Activated T-helper 1 cell treated with Interleukin-2 at 50 U/mL for 16 hours (primary cell): ENCODE results near the gene TMEM214.

Source experiments
- DNase-seq: peaks from one replicate; pipeline ENCODE4 v3.0.0-alpha.2; 2020; ENCODE audit warnings: low read depth

TMEM214 gene

DNA sequence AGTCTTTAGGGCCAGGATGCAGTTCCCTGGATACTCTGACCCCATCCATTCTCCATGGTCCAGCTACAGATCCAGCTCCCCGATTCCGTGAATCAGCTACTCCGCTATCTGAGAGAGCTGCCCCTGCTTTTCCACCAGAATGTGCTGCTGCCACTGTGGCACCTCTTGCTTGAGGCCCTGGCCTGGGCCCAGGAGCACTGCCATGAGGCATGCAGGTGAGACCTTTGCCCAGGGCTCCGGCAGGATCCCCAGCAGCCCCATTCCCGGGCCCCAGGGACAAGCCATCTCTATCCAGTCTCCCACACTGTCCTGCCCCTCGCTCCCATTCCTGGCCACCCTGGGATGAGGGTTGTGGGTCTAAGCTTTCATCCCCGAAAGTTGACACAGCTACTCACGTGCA lies 7.5 kb downstream of the TMEM214 start:
- DNase-seq: no peak

DNA sequence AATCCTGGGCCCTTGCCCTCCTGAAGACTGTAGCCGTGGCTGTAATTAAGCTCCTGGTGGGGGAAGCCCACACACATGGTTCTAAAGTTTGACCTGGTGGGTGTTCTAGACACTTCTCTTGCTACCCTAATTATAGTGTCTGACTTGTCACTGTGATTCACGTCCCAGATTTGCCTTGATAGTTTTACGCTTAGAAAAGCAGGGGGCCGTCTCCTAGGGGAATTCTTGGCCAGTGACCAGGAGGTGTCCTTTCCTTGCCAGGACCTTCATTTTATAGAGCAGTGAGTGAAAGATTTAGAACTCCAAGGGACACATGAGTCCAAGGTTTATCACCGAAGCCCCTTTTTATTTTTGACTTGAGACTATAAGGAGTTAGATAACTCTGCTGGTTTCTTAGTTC lies 9.0 kb downstream of the TMEM214 start:
- no peak for DNase-seq

DNA sequence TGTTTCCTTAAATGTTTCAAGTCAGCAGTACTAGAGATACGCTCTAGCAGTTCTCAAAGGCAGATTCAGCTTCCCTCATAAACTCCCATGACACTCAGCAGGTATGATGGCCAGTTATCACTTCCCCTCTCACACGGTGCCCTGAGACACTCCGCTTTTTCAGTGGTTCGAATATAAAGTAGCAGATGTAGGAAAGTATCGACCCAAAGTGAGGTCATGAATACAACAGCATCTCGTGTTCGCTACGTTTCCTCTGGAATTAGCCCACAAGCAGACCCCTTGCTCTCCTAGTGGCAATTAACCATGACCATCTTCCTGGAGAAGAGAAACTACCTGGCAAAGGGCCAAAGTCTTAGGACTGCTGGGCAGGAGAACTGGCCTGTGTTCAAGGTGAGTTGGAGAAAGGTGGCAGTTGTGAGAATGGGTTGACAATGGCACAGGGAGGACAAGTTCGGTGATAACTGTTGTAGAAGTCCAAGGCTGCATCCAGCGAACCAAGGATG lies 9.4 kb downstream of the TMEM214 start:
- no peak for DNase-seq

DNA sequence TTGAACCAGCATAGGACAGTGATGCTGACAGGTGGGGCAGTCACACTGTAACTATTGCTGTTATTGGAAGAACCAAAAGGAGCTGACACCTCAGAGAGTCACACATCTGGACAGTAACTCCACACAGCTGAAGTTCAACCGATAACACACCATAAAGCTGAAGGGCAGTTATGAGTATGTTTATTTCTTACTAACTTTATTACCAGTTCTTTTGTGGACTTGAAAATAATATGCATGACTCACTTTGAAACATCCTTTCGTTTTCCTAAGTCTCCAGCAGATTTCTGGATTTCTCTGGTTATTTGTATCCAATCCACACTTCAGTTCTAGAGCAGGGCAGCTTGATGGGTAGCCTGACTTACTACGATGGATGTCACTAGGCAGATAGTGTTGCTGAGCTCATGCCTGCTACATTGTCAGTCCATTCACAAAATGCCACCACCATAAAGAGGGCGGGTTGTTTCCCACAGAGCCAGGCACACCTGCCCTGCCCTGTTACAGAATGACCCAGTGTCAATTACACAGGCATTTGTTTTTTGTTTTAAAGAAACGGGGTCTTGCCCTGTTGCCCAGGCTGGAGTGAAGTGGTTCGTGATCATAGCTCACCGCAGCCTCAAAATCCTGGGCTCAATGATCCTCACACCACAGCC lies 10.3 kb downstream of the TMEM214 start:
- DNase-seq: no peak

DNA sequence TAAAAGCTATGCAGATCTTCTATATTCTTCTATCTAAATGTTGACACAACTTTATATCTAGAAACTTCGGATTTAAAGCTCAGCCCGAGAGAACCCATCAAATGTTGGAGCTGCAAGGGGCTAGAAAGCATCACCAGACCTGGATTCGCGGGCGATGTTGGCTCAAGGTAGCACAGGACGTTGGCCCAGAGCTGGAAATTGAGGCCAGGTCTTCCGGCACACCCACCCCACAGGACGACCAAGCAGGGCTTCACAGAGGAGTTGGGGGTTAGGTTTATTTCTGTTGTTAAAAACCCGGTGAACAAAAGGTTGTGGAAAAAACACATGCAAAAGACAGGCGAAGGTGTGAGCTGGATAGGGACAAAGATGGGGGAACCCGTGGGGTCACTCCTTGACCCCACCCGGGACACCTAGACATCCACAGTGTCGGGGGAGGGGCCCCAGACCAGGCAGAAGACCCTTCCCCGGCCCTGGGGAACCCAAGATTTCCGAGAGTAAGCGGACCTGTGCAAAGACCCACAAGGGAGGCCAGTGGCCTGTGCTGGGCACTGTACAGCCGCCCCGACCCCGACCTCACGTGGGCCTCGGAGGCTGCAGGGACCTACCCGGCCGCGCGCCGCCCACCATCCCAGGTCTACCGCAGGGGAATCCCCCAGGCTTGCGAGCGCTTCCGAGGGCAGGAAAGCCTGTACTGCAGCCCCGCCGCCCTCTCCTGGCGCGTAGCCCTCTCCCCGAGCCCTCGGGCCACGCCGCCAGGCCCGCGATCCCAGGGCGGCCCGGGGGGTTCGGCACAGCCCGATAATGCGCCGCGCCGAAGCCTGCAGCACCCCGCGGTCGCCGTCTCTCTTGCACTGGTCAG lies 16.9 kb downstream of the TMEM214 start:
- peak; percentile 48 for DNase-seq

DNA sequence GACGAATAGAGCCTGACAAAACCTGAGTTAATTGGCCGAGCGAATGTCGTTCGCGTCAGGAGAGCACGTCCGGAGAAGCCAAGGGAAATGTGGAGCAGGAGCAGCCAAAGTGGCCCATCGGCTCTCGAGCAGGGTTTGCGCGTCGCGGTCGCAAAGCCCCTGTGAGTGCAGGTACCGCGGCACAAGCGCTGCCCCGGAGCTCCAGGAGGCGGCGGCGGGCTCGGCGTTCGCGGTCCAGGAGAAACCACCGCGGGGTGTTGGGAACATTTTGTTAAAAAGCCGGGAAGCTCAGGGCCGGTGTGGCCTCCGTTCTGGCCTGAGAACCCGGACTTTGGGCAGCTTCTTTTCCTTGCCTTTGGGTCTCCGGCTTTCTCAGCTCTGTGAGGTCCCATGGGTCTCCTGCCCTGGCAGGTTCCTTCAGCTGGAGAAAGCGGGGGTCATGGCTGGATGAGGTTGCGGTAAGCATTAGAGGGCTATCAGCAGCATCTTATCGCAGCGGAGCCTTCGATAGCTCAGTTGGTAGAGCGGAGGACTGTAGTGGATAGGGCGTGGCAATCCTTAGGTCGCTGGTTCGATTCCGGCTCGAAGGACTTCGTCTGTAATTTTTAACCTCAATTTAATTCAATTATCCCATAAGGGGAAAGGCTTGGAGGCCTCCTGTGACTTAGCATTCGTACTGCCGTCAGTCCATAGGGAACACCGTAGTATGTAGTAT lies 17.7 kb downstream of the TMEM214 start:
- peak; percentile 85 for DNase-seq

DNA sequence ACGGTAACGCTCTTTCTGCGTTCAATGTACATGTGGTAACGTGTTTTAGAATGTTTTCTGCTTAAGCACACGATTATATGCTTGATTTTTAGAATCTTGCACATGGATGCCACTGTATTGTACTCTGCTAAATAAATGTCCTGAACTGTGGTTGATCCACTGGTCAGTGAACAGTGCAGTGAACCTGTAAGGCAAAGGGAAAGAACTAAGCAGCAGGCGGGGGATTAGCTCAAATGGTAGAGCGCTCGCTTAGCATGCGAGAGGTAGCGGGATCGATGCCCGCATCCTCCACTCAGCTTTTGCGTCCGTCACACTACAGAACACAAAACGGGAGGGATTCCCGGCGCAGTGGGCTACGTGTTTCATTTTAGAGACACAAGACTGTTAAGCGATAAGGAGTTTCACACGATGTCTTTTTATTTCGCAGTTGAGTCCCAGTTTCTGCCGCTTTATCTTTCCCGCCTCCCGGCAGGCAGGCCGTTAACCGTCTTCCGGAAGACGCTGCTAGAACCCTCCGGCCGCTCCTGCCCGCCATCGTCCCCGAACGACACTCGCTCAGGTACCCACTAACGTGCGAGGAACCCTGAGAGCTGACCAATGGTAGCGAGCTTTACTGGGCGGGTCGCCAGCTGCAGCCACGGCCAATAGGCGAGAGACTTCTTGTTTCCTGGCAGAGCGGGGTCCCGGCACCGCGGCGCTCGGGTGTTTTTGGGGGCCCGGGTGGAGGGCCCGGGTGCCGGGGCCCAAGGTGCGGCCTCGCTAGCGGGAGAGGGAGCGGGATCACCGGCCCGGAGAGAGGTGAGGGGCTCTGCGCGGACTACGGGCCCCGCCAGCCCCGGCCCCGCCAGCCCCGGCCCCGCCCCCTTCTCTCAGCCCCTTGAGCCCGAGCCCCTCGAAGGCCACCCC lies 18.5 kb downstream of the TMEM214 start, which contains the start of gene AGBL5:
Gene AGBL5 (plus strand): TSS at position 673 of the 906 bp plus-strand sequence. CDS start 1,291 bp downstream, outside the sequence.
- peak; percentile 91 for DNase-seq

- peak; percentile 30 for DNase-seq
Measured at GRCh38 chr2:27051902-27052645, 19.3 kb downstream of the TMEM214 start.

DNA sequence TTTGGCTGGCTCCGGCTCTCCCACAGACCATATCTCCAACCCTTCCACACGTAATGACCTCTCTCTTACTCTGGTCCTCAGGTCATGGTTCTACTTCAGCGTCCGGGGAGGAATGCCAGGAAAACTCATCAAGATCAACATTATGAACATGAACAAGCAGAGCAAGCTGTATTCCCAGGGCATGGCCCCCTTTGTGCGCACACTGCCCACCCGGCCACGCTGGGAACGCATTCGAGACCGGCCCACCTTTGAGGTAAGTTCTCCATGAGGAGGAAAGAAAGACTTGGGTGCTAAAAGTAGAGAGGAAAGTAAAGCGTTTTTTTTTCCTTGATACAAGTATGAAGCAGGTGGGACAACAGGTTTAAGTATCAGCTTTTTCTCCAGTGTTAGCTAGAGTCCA lies 20.6 kb downstream of the TMEM214 start:
- DNase-seq: no peak

GRCh38 chr2:27053776-27054175 lies 21.0 kb downstream of the TMEM214 start:
- no peak for DNase-seq

DNA sequence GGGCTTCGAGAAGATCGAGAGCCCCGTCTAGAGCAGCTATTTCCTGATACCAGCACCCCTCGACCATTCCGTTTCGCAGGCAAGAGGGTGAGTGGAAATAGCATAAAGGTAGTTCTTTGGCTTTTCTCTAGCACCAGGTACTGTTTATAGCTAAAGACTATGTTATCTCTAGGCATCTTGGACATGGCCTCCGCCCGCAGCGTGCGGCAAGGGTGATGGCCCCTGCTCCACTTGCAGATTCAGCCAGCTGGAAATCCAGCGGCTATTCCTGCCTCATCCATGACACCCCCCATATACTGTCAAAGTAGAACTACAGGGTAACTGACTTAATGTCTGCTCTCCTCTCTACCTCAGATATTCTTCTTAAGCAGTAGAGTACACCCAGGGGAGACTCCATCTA lies 22.0 kb downstream of the TMEM214 start:
- no peak for DNase-seq

GRCh38 chr2:27057184-27057583 lies 24.4 kb downstream of the TMEM214 start:
- DNase-seq: no peak

- no peak for DNase-seq
Measured at GRCh38 chr2:27058210-27058609, 25.4 kb downstream of the TMEM214 start.

DNA sequence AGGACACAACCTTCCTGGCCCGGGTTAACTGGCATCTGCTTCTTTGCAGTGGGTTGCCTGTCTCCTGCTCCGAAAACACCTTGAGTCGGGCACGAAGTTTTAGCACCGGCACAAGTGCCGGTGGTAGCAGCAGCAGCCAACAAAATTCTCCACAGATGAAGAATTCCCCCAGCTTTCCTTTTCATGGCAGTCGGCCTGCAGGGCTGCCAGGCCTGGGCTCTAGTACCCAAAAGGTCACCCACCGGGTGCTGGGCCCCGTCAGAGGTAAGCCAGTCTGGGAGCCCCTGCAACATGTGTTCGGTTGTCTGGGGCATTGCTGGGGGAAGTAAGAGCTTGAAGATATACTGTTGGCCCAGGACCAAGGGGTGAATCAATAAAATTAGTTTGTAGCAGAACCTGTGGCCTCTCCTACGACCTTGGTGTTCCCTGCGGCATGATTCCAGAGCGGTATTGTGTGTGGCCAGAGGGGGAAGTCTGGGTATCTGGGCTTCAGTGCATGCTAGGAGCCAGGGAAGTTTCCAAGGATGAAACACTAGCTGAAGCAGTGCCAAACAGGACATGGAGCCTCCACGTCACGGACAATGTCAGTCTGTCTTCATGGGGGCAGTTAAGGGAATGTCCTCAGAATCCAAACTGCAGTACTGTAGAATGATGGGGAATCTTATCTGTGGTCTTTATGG lies 26.5 kb downstream of the TMEM214 start:
- DNase-seq: no peak

DNA sequence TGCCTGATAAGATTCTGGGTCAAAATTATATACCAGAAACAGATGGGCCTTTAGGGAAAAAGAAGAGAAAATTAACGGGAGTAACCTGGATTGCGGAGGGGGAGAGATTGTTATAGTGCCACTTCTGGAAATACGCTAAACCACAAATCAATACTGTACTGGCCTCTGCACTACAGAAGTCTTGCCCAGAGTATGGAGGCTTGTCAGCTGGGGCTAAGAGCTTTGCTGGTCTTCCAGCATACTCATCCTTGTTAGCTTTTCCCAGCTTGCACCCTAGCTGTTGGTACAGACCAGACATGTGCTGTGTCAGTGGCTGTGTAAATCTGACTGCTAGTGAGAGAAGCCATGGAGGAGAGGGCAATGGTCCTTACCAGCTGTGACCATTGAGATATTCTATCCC lies 27.6 kb downstream of the TMEM214 start:
- no peak for DNase-seq

GRCh38 chr2:27065128-27065527 lies 32.4 kb downstream of the TMEM214 start:
- DNase-seq: no peak

DNA sequence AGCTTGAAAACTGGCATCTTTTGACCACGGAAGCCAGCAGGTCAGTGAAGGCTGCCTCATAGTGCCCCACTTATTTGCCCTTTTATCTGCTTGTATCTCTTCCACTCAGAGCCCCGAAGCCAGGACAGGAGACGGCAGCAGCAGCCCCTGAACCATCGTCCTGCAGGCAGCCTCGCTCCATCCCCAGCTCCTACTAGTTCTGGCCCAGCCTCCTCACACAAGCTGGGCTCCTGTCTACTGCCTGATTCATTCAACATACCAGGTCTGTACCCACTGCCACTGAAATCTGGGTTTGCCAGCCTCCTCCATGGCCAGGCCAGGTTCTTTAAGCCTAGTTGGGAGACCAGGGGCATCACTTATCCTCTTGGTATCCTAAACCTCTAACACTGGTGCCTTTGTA lies 34.6 kb downstream of the TMEM214 start:
- no peak for DNase-seq

GRCh38 chr2:27069436-27069835 lies 36.7 kb downstream of the TMEM214 start:
- no peak for DNase-seq

DNA sequence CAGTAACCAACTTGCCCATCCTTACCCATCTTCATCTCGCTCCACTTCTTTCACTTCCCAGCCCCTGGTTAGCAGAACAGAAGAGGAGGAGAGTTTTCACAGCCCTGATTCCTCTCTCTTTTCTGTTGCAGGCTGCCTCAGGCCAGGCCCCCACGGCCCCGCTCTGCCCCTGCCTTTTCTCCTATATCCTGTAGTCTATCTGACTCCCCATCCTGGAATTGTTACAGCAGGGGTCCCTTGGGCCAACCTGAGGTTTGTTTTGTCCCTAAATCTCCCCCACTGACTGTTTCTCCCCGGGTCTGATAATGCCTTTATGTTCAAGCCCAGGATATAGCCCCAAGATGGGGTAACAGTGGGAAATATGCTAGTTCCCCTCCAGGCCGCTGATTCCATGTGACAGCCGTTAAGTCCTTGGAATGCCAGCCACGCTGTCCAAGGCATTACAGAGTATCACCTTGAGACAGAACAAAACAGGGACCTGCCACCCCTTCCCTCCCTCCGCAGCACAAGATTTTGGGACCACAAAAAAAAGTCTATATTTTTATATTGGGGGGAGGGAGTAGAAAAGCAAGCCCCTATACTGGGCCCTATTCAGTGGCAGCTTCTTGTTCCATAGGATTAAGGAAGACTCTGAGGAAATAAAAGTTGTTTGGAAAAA lies 37.3 kb downstream of the TMEM214 start:
- DNase-seq: no peak
